ENCODE results near the gene ADGRL2.
A peak's percentile ranks its signal among the peaks of the same experiment; 100 is the strongest.
"Not testable (repeated sequence)": the region's sequence is repeated elsewhere in the genome, so short reads cannot be mapped to it uniquely, and the experiment has no call there.

The ADGRL2 gene

DNA sequence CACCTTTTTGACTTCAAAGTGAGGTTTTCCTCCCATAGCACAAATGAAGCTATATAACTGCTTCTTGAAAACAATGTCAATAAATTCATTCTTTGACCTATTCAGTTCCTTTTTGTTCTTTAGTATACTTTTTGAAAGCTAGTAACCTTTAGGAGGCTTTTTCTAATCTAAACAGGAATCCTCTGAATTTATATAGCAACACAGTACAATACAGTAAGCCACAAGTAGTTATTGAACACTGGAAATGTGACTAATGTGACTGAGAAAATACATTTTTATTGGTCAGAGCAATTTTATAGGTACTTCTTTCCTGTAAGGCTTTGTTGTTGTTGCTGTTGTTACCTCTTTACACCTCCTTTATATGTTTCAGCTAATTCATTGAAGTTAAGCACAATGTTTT lies 49.8 kb downstream of the ADGRL2 start:
- no peak for DNase-seq

DNA sequence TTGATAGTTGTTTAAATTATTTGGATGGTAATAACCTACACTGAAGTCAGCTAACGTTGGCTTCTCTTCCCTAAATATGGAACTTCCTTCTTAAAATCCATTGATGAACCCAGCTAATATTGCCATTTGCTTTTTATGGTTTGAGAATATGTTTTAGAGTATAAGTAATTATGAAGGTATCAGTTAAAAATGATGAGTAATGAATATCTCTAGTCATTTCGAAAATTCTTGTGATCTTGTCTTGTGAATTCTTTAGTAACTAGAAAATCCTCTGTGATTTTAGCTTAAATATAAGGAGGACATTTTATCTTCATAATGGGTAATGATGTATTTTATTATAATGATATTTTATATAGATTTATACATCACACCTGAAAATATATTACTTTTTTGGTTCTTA lies 50.5 kb downstream of the ADGRL2 start:
- DNase-seq, result no peak

DNA sequence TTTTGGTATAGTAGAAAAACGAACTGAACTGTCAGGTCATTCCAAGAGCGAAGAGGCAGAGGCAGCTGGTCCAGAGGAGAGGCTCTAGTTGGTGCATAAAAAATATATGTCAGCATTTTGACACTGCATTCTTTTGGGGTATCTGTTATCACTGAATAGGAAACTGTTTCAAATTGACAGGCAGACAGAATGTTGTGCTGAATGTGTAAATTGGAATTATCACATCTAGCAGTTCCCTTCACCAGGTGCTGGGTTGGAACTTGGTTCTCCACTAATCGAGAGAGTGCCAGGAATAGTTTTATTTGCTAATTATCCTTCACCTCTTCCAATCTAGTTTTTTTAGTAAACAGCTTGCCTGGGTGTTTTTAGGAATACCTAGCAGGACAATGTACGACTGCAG lies 52.2 kb downstream of the ADGRL2 start:
- no peak for DNase-seq

- no peak for DNase-seq
Observed at GRCh38 chr1:81867235-81867634, 66.5 kb downstream of the ADGRL2 start.

GRCh38 chr1:81869307-81869706 lies 68.6 kb downstream of the ADGRL2 start:
- no peak for DNase-seq

DNA sequence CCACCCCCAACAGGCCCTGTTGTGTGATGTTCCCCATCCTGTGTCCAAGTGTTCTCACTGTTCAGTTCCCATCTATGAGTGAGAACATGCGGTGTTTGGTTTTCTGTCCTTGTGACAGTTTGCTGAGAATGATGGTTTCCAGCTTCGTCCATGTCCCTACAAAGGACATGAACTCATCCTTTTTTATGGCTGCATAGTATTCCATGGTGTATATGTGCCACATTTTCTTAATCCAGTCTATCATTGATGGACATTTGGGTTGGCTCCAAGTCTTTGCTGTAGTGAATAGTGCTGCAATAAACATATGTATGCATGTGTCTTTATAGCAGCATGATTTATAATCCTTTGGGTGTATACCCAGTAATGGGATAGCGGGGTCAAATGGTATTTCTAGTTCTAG lies 70.4 kb downstream of the ADGRL2 start:
- DNase-seq, result not testable (repeated sequence)

DNA sequence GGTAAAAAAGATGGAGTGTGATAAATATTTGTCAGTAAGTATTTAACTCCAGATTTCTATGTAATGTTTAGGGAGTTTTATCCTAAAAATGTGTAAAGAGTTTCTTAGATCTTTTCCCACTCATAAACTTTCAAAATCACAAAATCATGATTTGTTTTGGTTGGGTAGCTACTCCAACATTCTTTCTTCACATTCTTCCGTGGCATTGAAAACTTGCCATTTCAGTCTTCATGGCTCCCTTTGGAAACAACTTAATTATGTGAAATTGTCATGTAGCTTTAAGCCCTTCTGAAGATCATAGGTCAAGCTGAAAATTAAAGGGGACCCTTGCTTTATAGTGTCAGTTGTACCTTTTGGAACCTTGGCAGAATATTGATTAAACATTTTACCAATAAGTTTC lies 73.2 kb downstream of the ADGRL2 start:
- no peak for DNase-seq

DNA sequence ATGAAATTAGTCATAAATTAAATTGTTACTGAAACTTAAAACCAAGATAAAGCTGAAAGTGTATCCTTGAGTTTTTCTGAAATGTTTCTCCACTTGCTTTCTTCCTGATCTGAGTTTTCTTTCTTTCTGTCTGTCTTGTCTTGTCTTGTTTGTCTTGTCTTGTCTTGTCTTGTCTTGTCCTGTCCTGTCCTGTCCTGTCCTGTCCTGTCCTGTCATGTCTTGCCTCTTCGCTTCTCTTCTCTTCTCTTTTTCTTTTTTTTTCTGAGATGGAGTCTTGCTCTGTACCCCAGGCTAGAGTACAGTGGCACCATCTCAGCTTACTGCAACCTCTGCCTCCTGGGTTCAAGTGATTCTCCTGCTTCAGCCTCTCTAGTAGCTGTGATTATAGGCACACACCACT lies 73.7 kb downstream of the ADGRL2 start:
- no peak for DNase-seq

DNA sequence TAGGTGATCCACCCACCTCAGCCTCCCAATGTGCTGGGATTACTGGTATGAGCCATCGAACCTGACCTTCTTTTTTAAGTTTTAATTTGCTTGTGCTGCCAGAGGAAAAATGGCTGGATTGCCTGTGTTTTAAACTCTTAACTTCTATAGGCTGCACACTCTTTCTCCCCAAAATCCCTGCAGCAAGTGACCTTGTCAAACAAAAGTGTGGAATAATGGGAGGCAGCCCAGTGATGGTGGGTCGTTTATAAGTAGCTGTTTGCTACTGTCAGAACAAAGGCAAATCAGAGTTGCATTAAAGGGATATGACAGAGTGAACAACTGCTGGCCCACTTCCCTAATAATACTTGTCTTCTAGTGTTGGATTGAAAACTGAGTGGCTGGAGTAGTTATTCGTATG lies 74.2 kb downstream of the ADGRL2 start:
- DNase-seq, result no peak

GRCh38 chr1:81876901-81877733 lies 76.4 kb downstream of the ADGRL2 start:
- DNase-seq, result no peak

- no peak for DNase-seq
Observed at GRCh38 chr1:81877940-81878339, 77.2 kb downstream of the ADGRL2 start.

GRCh38 chr1:81878538-81878937 lies 77.8 kb downstream of the ADGRL2 start:
- DNase-seq, result no peak

GRCh38 chr1:81880781-81881180 lies 80.0 kb downstream of the ADGRL2 start:
- DNase-seq, result no peak

GRCh38 chr1:81885291-81885690 lies 84.6 kb downstream of the ADGRL2 start:
- DNase-seq, result no peak

- DNase-seq, result not testable (repeated sequence)
Observed at GRCh38 chr1:81886292-81886691, 85.6 kb downstream of the ADGRL2 start.

DNA sequence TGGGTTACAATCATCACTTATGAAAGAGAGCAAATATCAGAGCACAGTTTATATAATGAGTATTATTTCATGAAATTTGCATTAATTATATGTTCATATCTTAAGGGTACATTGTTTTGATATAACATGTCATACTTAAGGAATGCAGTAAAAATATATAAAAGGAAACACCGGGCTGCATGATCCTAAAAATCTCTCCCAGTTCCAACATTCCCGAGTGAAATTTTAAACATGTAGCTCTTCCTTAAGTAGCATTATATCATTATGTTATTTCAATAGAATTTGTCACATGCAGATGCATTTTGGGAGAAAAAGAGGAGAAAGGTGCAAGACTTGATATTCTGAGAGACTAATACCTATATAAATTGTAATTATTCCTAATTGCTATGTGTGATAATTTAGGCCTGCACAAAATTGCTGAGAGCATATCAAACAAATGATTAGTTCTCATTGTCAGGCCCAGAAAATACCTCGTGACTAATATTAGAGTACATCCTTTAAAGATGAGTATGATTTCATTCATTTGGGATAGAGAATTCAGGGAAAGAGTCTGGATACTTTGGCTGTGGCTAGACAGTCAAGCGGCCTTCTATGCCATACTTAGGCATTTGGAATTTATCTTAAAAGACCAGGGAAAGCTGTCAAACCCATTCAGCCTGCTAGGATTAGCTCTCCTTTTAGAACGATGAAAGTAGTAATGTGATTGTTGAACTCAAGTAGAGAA lies 86.8 kb downstream of the ADGRL2 start:
- DNase-seq, result no peak

DNA sequence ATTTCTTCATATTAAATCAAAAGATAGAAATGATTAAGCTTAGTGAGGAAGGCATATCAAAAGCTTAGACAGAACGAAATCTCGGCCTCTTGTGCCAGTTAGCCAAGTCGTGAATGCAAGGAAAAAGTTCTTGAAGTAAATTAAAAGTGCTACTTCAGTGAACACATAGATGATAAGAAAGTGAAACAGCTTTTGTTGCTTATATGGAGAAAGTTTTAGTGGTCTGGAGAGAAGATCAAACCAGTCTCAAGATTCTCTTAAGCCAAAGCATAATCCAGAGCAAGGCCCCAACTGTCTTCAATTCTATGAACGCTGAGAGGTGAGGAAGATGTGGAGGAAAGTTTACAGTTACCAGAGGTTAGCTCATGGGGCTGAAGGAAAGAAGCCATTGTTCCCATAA lies 88.4 kb downstream of the ADGRL2 start:
- DNase-seq, result no peak

DNA sequence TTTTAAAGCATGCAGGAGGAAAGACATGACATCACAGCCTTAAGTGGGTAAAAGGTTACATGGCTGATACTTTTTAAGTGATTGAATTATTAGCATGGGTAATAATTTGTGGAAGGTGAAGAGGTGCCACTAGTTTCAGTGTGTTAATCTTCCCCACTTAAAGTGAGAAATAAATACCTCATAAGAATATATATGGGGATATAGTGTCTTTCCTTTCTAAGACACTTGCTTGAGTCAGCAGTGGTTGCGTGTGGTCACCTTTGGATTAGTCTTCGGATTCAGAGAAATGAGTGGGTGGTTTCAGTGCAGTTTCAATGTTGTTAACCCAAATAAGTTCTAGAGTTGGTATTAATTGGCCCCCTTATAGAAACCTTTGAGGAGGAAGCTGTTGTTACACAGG lies 94.1 kb downstream of the ADGRL2 start:
- peak; percentile 18 for DNase-seq

GRCh38 chr1:81899214-81899821 lies 98.6 kb downstream of the ADGRL2 start:
- no peak for DNase-seq

- no peak for DNase-seq
Observed at GRCh38 chr1:81907575-81907974, 106.8 kb downstream of the ADGRL2 start.

DNA sequence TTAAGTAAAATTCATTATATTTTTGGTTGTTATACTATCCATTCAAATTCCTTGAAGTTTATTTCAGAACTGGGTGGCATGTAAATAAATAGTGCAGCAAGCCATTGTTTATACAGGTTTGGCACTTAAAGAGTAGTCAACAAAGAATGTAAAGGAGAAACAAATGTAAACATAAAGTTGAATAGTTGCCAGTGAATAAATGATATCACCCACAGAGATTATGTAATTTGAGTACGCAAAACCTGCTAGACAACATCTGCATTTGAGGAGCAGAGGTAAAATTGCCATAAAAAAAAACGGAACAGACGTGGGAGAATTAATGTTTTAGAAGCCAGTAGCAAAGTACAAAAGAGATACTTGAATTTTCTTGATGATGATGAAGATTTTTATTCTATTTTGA lies 111.6 kb downstream of the ADGRL2 start:
- no peak for DNase-seq

GRCh38 chr1:81915937-81916336 lies 115.2 kb downstream of the ADGRL2 start:
- no peak for DNase-seq

- DNase-seq, result peak; percentile 15
Observed at GRCh38 chr1:81920245-81920740, 119.6 kb downstream of the ADGRL2 start.

GRCh38 chr1:81920886-81921285 lies 120.2 kb downstream of the ADGRL2 start:
- DNase-seq, result no peak
